Stimulated activated naive CD4-positive, alpha-beta T cell treated with Interleukin-2 at 50 U/mL for 16 hours (primary cell): ENCODE measurements around the gene FAF2.

Experiments used
- DNase-seq: peaks from one replicate; lab custom pipeline; 2025; lab: John Stamatoyannopoulos, UW

Gene FAF2

GRCh38 chr5:176530983-176531901 is 83.1 kb downstream of the FAF2 start:
- peak; percentile 14 for DNase-seq

GRCh38 chr5:176531902-176532493 is 83.8 kb downstream of the FAF2 start:
- no peak for DNase-seq

GRCh38 chr5:176532795-176533194 is 84.6 kb downstream of the FAF2 start:
- no peak for DNase-seq

- no peak for DNase-seq
Measured at GRCh38 chr5:176533390-176533789, 85.2 kb downstream of the FAF2 start.

- DNase-seq: peak; percentile 34
Measured at GRCh38 chr5:176533894-176534611, 85.9 kb downstream of the FAF2 start.

GRCh38 chr5:176534640-176535039 is 86.5 kb downstream of the FAF2 start:
- no peak for DNase-seq

- peak; percentile 28 for DNase-seq
Measured at GRCh38 chr5:176535101-176535663, 87.0 kb downstream of the FAF2 start.

GRCh38 chr5:176535664-176536131 is 87.5 kb downstream of the FAF2 start:
- no peak for DNase-seq

- peak; percentile 78 for DNase-seq
Measured at GRCh38 chr5:176536132-176536901, 88.1 kb downstream of the FAF2 start.

GRCh38 chr5:176536902-176537553 is 88.8 kb downstream of the FAF2 start, which contains the start of gene RNF44:
Gene RNF44 (minus strand): TSS chr5:176537402. CDS start chr5:176532472, 4,930 bp downstream.
- peak; percentile 95 for DNase-seq

- peak; percentile 98 for DNase-seq
Measured at GRCh38 chr5:176537554-176538229, 89.5 kb downstream of the FAF2 start.

GRCh38 chr5:176538230-176538988 is 90.2 kb downstream of the FAF2 start:
- DNase-seq: no peak

- no peak for DNase-seq
Measured at GRCh38 chr5:176538989-176539384, 90.8 kb downstream of the FAF2 start.

GRCh38 chr5:176540476-176540899 is 92.3 kb downstream of the FAF2 start:
- no peak for DNase-seq

GRCh38 chr5:176540956-176541337 is 92.8 kb downstream of the FAF2 start:
- DNase-seq: no peak

GRCh38 chr5:176541338-176542134 is 93.4 kb downstream of the FAF2 start:
- peak; percentile 56 for DNase-seq

GRCh38 chr5:176542135-176542595 is 94.0 kb downstream of the FAF2 start:
- peak; percentile 57 for DNase-seq
